GM19238 (cell line): ENCODE data around the gene OR2J3.
"Not testable (repeated sequence)": the region's sequence is repeated elsewhere in the genome, so short reads cannot be mapped to it uniquely, and the experiment has no call there.

Experiments used
- DNase-seq: peaks from one replicate; pipeline ENCODE4 v3.0.0; 2011; ENCODE audit warnings: low spot score; ENCODE audit not compliant: insufficient read length

OR2J3 gene

DNA sequence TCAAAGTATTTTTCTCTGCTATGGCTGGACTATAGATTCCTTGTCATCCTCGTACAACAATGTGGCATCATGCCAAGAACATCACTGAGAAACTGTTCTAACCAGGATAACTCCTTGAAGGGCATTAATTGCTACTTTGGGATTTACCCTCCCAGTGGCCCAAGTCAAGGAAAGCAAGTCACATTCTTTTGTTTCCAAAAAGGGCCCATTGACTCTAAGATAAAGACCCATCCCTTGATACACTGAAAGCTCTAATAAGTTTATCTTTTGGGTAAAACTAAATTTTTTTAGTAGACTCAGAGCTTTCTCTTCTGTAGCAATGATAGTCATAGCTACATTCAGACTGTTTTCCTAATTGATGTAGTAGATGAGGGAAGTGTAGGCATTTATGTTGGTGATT is at the start of gene OR2J3:
OR2J3 (plus strand) TSS at position 301 of the 400 bp plus-strand sequence. CDS start 3,833 bp downstream, outside the sequence.
- no peak for DNase-seq

DNA sequence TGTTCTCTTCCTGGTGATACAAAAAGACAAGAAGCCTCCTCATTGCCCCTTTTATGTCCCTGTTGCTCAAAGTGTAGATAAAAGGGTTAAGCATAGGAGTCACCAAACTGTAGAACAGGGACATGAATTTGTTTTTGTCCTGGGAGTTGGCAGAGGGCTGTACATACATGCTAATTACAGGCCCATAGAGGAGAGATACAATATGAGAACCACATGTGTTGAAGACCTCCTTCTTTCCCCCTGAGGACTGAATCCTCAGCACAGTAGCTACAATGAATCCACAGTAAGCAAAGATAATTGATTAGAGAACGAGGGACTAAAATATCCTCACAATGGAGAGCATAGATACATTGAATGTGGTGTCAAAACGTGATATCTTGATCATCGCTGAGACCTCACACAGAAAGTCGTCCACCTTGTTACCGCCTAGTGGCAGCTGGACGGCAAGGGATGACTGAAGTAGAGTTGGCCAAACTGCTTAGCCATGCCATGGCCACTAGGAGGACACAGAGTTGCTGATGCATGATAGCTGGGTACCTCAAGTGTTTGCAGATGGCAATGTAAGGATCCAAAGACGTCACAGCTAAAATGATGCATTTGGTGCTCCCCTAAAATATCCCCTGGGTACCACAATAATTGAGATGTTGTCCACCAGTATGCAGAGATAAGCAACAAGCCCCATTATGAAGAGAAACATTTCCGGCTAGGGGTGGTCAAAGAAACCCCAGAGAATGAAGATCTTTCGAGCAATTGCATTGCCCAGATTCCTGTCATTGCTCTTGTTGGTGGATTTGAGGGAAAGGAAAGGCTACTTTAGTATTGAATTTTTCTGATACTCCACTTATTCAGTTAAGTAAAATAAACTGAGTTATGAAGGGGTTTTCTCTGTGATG is 35.8 kb upstream of the OR2J3 start:
- DNase-seq = peak; percentile 13

DNA sequence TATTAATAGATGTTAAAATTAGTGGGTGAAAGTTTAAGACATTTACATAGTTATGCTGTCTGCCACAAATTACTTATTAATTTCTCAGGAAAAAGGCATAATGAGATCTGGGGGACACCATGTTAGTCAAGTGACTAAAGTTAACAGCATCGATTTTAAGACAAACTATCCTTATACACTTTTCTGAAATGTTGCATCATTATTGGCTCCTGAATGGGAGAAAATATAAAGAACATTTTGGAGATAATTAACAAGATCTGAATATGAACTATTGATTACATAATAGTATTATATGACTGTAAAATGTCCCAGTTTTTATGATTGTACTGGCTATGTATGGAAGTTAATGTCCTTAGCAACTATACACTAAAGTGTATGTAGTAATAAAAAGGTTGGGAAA is 28.7 kb upstream of the OR2J3 start:
- DNase-seq = no peak

DNA sequence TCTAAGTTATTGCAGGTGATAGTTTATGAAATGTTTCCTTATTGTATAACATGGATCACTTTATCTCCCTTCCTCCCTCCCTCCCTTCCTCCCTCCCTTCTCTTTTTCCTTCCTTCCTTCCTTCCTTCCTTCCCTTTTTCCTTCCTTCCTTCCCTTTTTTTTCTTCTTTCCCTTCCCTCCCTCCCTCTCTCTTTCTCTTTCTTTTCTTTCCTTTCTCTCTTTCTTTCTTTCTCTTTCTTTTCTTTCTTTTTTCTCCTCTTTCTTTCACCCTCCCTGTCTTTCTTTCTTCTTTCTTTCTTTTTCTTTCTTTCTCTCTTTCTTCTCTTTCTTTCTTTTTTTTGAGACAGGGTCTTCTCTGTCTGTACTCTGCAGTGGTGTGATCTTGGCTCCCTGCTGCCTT is 26.5 kb upstream of the OR2J3 start:
- DNase-seq = no peak

DNA sequence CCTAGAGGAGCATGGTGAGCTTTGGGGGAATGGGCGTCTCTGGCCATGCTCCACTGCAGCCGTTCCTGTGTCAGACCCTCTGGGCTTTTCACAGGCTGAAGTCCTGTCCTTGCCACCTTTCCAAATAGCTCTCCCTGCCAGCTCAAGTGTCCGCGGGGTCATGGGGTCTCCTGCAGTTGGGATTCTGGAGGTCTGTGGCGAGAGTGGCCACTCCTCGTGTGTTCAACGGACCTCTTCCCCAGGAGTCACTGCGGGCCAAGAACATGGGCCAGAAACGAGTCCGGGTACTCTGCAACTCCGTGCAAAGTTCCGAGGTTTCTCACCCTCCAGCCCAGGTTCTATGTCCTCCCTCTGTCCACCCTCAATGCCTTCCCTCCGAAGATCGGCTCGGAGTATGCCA is 25.4 kb upstream of the OR2J3 start:
- DNase-seq = no peak

DNA sequence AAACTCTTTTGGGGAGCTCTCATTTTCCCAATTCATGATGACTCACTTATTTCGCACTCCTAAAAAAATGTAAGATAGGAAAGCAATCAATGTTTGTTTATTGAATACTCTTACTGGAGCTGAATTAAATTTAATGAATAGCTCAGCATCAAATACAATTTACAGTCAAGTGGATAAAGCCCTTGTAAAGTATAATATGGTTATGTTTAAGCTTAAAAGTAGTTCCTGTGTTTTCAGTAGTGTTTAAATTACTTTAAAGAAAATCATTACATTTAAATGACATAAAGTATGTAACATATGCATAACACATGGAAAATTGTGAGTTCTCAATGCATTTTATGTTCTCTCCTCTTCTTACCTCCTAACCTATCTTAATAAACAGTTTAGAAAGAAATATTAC is 20.6 kb upstream of the OR2J3 start, which contains the start of gene OR2B3:
OR2B3 (minus strand) TSS at position 101 of the 400 bp plus-strand sequence; CDS start at position 36, 65 bp downstream.
- DNase-seq = no peak

DNA sequence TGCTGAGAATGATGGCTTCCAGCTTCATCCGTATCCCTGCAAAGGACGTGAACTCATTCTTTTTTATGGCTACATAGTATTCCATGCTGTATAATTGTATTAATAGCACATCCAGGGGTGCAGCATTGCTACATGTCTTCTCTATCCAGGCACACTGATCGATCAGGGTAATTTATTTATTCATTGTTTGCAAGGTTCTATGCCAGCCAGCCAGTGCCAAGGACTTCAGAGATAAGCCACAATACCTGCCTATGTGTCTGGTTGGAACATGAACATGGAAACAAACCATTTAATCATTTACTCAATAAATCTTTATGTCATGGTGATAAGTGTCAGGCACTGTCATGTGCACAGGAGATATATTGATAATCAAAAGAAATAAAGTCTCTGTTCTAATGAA is 14.9 kb upstream of the OR2J3 start:
- DNase-seq = no peak

DNA sequence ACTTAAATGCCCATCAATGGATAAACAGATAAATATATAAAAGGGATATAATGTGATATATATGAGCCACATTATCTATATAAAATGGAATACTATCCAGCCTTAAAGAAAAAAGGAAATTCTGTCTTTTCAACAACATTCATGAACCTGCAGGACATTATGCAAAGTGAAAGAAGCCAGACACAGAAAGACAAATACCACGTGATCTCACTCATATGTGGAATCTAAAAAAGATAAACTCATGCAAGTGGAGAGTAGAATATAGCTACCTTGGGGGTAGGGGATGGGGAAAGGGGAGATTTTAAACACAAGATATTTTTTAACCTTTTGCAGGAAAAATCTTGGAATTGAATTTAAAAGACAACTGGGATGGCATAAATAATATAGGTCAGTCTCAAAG is 10.1 kb upstream of the OR2J3 start:
- DNase-seq = no peak

DNA sequence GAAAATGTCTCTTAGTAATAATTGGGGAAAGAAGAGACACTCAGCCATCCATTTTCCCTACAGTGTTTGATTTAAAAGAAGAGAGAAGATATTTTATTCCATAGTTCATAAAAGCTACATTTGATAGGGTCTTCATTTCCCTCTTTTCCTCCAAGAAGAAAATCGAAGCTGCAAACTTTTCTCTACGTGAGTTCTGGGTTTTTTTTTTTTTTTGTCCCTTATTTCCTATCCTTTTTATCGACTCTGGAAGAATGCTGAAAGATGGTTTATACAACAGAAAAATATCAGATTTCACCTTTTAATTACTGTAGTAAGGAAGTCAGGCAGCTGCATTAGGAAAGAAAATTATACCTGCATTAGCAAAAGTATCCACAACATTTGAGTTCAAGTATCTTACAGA is 8.7 kb upstream of the OR2J3 start, which contains the start of gene OR2J1:
OR2J1 (plus strand) TSS at position 301 of the 400 bp plus-strand sequence. CDS start 1,453 bp downstream, outside the sequence.
- DNase-seq = no peak

DNA sequence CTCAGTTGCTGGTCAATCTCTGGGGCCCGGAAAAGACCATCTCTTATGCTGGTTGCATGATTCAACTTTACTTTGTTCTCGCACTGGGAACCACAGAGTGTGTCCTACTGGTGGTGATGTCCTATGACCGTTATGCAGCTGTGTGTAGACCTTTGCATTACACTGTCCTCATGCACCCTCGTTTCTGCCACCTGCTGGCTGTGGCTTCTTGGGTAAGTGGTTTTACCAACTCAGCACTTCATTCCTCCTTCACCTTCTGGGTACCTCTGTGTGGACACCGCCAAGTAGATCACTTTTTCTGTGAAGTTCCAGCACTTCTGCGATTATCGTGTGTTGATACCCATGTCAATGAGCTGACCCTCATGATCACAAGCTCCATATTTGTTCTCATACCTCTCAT is 4.3 kb downstream of the OR2J3 start:
- DNase-seq = no peak

DNA sequence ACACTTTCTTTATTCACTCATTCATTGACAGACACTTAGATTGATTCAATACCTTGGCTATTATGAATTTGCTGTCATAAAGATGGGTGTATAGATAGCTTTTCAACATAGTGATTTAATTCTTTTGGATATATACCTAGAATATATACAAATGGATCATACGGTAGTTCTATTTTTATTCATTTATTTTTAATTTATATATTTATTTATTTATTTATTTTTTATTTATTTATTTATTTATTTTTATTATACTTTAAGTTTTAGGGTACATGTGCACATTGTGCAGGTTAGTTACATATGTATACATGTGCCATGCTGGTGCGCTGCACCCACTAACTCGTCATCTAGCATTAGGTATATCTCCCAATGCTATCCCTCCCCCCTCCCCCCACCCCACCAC is 7.1 kb downstream of the OR2J3 start:
- DNase-seq = not testable (repeated sequence)

DNA sequence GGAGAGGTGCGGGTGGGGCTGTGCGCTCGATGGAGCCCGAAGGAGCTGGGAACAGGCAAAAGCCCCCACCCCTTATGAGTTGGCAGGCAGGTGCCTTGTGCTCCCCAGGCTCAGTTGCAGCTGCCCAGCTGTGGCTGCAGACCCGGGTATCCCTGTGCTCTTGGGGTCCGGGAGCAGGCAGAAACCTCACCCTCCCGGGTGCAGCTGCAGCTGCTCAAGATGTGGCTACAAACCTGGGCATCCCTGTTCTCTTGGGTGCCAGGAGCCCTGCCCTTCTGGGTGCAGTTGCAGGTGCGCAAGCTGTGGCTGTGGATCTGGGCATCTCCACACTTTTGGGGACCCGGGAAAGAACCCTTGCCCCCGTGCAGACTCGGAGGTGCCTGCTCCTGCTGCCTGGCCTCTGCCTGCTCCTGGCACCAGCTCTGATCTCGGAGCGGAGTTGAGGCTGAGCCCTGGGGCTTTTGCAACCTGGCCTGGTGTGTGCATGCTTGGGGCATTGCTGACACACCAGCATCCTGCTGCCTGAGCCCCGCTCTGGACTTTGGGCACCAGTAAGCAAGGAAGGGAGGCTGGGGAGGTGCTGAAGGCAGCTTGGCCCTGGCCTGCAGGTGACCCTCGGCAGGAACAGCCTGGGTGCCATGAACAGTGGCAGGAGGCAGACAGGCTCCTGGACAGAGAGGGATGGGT is 21.6 kb downstream of the OR2J3 start:
- no peak for DNase-seq

DNA sequence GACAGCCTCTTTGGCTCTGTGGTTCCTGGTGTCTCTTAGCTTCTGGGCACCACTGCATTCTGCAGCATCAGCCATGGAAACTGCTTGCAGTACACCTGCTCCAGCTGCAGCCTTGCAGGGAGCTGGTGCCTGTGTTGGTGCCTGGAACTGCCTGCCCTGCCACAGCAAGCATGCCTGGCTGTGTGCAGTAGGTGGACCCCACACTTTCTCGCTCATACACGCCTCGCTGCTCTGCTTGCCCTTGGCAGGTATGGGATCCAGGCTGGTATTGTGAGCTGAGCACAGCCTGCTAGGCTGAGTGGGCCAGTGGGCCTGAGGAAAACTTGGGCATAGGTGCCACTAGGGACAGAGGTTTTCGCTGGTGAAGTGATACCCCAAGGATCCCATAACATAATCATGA is 22.8 kb downstream of the OR2J3 start:
- no peak for DNase-seq

DNA sequence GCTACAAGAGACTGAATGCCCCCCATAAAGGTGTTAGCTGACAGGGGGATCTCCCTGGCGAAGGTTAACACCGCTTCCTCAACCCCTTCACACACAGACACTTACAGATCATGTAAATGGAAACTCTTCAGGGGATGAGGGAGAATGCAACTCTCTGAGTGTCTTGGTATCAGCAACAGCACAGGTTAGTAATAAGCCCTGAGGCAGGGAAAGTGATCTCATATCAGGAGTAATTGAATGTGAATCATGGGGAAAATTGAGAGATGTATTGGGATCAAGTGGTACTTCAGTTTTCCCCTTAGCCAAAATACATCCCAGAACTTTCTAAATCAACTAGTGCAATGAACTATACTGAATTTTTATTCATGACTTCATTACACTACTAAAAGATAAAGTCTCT is 23.8 kb downstream of the OR2J3 start:
- no peak for DNase-seq

DNA sequence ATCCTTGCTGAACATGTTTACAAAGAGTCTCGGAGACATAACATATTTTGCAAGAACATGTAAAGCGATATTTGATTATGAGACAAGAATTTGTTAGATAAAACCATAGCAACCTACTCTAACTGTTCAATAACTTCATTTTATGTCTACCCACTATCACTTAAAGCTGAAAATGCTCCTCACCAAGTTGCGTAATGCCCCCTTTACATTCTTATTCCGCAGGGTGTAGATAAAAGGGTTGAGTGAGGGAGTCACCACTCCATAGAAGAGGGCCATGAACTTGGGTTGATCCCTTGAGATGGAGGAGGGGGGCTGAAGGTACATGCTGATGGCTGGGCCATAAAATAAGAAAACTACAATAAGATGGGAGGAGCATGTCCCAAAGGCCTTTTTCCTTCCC is 29.9 kb downstream of the OR2J3 start:
- DNase-seq = no peak

DNA sequence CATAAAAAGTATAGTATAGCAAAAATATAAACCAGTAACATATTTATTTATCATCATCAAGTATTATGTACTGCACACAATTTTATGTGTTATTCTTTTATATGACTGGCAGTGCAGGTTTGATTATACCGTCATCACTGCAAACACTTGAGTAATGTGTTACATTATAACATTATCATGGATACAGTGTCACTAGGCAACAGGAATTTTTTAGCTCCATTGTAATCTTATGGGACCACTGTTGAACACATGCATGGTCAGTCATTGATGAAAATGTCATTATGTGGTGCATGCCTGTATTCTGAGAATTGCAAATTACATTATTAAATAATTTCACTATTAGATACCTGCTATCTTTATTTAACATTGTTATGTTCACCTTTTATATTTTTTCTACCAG is 33.7 kb downstream of the OR2J3 start:
- DNase-seq = no peak

DNA sequence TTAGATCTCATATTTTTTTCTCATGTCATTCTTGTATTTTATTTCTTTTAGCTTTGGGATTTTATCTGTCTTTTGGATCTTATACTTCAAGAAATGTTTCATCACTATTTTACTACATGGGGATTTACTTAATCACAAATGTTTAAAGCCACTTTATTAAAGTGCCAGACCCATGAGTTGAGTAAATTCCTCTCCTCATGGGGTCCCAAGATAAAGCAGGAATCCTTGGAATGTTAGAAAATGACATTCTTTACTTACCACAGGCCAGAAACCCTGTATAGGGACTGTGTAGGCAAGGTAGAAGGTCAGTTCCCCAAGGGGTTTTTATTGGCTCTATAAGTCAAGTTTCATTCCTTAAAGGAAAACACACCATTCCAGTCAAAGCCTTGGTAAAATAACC is 34.5 kb downstream of the OR2J3 start:
- DNase-seq = no peak

DNA sequence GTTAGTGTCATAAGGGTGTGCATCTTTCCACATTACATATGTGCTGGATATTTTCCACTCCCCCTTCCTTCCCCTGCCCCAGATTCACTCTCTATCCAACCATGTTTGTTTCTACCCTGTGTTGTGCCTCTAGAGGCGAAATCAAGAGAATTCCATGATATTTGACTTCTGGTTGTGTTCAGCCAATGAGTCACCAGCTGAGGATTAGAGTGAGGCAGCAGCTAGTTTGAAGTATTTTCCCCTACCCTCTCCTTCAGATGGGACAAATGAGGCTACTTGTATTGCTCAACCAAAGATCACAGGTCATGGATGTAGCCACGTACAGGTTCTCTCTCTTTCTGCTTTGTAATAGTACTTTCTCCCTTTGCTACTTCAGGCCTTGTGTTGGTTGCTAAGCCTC is 38.3 kb downstream of the OR2J3 start:
- no peak for DNase-seq

DNA sequence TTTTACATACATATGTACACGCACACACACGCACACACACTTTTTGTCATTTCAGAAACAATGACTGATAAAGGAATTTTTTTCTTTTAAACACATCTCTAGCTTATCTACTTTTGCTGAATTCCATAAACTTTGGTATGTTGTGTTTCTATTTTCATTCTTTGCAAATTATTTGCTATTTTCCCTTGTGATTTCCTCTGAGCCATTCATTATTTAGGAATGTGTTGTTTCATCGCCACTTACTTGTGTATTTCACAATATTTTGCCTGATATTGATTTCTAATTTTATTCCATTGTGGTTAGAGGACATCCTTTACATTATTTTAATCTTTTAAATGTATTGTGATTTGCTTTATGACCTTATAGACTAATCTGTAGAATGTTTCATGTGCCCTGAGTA is 39.2 kb downstream of the OR2J3 start:
- no peak for DNase-seq

DNA sequence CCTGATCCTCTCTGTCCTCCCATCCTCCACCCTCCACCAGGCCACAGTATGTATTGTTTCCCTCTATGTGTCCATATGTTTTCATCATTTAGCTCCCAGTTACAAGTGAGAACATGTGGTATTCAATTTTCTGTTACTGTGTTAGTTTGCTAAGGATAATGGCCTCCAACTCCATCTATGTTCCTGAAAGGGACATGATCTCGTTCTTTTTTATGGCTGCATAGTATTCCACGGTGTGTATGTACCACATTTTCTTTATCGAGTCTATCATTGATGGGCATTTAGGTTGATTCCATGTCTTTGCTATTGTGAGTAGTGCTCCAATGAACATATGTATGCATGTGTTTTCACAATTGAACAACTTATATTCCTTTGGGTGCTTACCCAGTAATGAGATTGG is 41.6 kb downstream of the OR2J3 start:
- DNase-seq = not testable (repeated sequence)

DNA sequence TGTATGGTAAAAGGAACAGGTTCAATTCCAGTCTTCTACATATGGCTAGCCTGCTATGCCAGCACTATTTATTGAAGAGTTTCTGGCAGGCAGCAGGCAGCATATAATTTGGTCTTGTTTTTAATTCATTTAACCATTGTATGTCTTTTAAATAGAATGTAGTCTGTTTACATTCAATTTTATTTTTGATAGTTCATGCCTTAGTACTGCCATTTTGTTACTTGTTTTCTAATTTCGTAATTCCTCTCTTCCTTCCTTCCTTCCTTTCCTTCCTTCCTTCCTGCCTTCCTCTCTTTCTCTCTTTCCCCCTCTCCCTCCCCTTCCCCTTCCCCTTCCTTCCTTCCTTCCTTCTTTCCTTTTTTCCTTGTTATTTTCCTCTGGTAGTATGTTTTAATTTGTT is 45.2 kb downstream of the OR2J3 start:
- DNase-seq = no peak

DNA sequence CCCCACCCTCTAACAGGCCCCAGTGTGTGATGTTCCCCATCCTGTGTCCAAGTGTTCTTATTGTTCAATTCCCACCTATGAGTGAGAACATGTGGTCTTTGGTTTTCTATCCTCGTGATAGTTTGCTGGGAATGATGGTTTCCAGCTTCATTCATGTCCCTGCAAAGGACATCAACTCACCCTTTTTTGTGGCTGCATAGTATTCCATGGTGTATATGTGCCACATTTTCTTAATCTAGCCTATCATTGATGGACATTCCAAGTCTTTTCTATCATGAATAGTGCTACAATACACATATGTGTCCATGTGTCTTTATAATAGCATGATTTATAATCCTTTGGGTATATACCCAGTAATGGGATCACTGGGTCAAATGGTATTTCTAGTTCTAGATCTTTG is 47.3 kb downstream of the OR2J3 start:
- not testable (repeated sequence) for DNase-seq

DNA sequence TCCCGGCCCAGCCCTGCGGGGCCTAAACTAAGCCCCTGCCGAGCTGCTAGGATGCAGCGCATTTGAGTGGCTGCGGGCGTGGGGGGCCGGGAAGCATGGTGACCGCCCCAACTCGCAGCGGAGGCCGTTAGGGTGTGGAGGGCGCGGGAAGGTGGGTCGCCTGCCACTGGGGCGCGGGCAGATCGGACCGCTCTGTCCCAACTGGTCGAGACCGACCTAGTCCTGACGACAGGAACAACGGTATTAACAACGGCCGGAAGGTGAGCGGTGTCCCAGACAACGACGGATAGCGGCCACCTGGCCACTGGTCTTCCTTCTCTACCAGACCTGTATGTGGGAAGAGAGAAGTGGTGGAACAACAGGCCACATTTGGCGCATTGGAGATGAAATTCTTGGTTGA is 52.1 kb downstream of the OR2J3 start:
- not testable (repeated sequence) for DNase-seq
